NB4 (cell line): ENCODE data around the gene IGSF21.

Source experiments
- POLR2A ChIP-seq: IDR thresholded peaks from 2 replicates; pipeline ENCODE4 v1.6.1; 2011; ENCODE audit warnings: mild to moderate bottlenecking; ENCODE audit not compliant: insufficient read length; ENCODE audit errors: extremely low read depth
- TF ChIP-seq, protein P1 (sequence below): IDR thresholded peaks from one replicate; pipeline ENCODE4 v1.5.1; 2012; ENCODE audit warnings: low read depth, low read length

- no peak for TF ChIP-seq POLR2A
- TF ChIP-seq, protein P1, sequence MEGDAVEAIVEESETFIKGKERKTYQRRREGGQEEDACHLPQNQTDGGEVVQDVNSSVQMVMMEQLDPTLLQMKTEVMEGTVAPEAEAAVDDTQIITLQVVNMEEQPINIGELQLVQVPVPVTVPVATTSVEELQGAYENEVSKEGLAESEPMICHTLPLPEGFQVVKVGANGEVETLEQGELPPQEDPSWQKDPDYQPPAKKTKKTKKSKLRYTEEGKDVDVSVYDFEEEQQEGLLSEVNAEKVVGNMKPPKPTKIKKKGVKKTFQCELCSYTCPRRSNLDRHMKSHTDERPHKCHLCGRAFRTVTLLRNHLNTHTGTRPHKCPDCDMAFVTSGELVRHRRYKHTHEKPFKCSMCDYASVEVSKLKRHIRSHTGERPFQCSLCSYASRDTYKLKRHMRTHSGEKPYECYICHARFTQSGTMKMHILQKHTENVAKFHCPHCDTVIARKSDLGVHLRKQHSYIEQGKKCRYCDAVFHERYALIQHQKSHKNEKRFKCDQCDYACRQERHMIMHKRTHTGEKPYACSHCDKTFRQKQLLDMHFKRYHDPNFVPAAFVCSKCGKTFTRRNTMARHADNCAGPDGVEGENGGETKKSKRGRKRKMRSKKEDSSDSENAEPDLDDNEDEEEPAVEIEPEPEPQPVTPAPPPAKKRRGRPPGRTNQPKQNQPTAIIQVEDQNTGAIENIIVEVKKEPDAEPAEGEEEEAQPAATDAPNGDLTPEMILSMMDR, result no peak
Measured at GRCh38 chr1:18176619-18177018, 69.0 kb downstream of the IGSF21 start.
